IPS DF 19.7 (cell line): ENCODE results near the gene RPL18.
"Not testable (repeated sequence)": the region's sequence is repeated elsewhere in the genome, so short reads cannot be mapped to it uniquely, and the experiment has no call there.

Experiments used
- DNase-seq: peaks from one replicate; pipeline ENCODE4 v3.0.0-alpha.2; 2013; ENCODE audit warnings: low read depth, low spot score

The RPL18 gene

GRCh38 chr19:48588670-48589401 is 30.1 kb downstream of the RPL18 start:
- peak; percentile 25 for DNase-seq

- no peak for DNase-seq
Measured at GRCh38 chr19:48587387-48587786, 31.6 kb downstream of the RPL18 start.

- no peak for DNase-seq
Measured at GRCh38 chr19:48582168-48582567, 36.8 kb downstream of the RPL18 start.

- no peak for DNase-seq
Measured at GRCh38 chr19:48578891-48579290, 40.1 kb downstream of the RPL18 start.

- not testable (repeated sequence) for DNase-seq
Measured at GRCh38 chr19:48577908-48578307, 41.1 kb downstream of the RPL18 start.

- no peak for DNase-seq
Measured at GRCh38 chr19:48575931-48576622, 42.9 kb downstream of the RPL18 start.

GRCh38 chr19:48573163-48573505 is 45.8 kb downstream of the RPL18 start:
- DNase-seq = no peak

GRCh38 chr19:48571378-48572162 is 47.4 kb downstream of the RPL18 start:
- no peak for DNase-seq

- DNase-seq = no peak
Measured at GRCh38 chr19:48569814-48570213, 49.2 kb downstream of the RPL18 start.

- no peak for DNase-seq
Measured at GRCh38 chr19:48568345-48568886, 50.6 kb downstream of the RPL18 start.
